HG02870 (cell line): ENCODE measurements around the gene CPNE5.

Experiments used
- ATAC-seq: cut with Tn5 transposase; IDR thresholded peaks from one replicate; pipeline ENCODE4 v1.9.1; 2021; ENCODE audit warnings: mild to moderate bottlenecking, moderate library complexity; ENCODE audit not compliant: unreplicated experiment

Gene CPNE5

DNA sequence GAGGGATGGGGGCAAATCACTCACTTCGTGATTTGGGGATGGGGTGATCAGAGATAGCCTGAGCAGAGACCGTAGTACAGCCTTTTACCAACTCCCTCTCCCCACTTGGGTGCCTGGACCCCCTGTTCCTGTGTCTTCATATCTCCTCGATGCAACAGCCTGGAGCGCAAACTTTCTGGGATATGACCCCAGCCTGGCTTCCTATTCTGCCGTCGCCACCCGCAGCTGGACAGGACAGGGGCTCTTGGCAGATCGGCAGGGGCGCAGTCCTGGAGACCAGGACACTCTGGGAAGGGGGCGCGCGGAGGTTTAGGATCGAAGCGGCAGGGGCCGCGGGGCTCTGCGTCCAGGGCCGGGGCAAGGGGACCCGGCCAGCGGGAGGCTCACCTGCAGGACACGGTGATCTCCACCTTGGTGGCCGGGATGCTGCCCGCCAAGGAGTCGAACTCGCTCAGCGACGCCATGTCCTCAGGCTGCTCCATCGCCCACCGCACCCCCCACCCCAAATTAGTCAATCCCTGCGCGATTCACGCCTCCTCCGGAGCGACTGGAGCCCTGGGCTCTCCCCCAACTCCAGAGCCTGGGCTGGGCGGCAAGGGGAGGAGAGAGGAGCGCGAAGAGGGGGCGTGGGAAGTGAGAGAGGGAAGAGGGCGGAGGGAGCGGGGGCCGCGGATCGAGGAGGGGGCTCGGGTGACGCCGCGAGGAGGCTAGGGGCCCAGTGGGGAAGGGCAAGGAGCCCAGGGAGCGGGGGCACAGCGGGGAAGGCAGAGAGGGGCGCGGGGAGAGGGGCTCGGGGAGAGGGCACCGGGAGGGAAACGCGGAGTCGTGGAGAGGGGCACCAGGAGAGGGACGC is at the start of gene CPNE5:
TSS of gene CPNE5 (minus strand) at position 549 of the 853 bp plus-strand sequence. CDS start at position 482, 67 bp downstream.
- no peak for ATAC-seq

DNA sequence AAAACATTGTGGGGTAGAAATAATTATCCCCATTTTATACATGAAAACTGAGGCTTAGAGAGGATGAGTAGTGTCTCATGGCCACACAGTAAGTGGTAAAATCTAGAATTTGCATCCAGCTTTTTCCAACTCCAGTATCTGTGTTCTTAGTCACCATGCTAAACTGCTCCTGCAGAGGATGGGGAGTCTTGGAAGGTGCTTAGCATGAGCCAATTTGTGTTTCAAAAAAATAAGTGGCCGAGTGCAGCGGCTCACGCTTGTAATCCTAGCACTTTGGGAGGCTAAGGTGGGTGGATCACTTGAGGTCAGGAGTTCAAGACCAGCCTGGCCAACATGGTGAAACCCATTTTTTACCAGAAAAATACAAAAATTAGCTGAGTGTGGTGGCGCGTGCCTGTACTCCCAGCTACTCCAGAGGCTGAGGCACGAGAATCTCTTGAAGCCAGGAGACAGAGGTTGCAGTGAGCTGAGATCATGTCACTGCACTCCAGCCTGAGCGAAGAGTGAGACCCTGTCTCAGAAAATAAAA is 48.9 kb upstream of the CPNE5 start:
- ATAC-seq = no peak

GRCh38 chr6:36886950-36887618 is 47.8 kb upstream of the CPNE5 start:
- no peak for ATAC-seq

GRCh38 chr6:36885461-36886401 is 46.5 kb upstream of the CPNE5 start, which contains the start of gene C6orf89:
TSS of gene C6orf89 (plus strand) at chr6:36885952. CDS start at chr6:36899445, 13,493 bp downstream.
- ATAC-seq = peak; percentile 94

DNA sequence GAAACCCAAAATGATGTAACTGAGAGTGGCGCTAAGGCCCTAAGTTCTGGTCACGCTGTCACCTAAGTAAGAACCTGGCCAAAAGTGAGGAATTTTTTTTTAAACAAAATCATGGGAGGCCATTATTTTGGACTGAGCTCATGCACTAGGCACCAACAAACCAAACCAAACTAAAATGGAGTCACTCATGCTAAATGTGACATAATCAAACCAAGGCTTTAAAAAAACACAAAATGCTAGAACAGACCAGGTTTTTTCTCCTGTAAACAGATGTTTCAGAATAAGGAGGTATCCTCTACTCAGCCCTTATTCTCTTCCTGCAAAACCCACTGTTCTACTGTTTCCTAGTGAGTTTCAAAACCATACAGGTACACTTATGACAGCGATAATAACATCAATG is 45.4 kb upstream of the CPNE5 start:
- ATAC-seq = no peak

DNA sequence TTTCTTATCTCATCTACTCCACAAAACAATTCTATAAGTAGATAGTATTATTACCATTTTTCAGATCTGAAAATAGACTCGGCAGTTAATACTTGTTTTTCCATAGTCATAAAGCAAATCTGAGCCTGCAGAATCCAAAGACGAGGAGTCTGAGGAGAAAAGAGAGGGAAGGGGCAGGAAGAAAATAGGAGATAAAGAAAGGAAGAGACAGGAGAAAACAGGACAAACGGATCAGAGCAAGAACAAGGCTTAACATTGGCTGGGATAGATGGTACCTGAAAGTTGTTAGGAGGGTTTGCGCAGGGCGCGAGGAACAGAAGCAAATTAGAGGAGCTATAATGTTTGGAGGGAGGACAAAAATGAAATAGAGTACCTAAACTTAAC is 36.0 kb upstream of the CPNE5 start:
- no peak for ATAC-seq

- peak; percentile 82 for ATAC-seq
Observed at GRCh38 chr6:36874443-36875249, 35.4 kb upstream of the CPNE5 start, which contains the start of gene PPIL1. TSS of gene PPIL1 (minus strand) at chr6:36874803. CDS start at chr6:36874772, 31 bp downstream.

DNA sequence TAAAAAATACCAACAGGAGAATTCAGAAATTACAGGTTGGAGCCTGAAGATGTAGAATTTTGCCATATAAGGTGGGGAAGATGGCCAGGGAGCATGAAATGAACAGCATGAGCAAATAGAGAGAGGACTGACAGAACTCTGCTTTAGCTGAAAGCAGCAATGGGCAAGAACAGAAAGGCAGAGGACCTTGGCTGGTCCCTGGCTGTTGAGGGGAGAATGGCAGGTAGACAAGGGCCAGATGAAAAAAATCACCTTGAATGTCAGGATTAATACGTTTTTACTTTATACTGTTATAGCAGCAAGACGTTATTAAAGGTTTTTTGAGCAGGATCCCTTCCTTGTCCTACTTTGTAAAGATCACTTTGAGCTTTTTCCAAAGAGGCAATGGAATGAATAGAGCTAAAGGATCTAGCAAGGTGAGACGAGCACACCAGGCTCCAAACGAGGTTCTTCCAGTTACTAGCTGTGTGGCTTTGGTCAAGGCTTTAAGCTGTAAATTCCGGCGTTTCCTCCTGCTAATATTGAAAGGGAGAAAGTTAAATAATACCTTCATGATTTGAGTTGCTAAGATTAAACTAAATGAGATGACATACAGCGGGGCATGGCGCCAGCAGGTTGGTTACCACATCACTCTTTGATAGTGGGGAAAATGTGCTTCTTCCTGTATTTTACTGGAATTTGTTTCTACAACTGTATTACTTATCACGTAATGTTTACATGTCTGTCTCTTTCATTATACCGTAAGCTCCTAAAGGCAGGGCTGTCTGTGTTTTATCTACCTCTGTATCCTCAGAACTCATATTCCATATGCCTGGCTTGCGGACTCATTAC is 34.6 kb upstream of the CPNE5 start:
- no peak for ATAC-seq

- ATAC-seq = no peak
Observed at GRCh38 chr6:36873115-36873514, 33.9 kb upstream of the CPNE5 start.

DNA sequence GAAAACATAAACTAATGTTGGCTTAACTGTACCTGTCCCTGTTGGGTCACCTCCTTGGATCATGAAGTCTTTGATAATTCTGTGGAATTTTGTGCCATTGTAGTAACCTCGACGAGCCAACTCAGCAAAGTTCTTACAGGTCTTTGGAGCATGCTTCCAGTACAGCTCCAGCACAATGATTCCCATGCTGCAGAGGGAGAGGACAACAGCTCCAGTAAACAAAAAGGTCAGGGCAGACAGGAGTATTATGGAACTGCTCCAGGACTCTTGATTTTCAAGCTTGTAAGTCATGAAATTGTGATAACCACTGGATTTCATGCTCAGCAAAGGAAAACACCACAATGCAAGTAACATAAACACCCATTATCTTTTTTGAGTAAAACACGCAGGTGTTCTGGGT is 32.4 kb upstream of the CPNE5 start:
- ATAC-seq = no peak

DNA sequence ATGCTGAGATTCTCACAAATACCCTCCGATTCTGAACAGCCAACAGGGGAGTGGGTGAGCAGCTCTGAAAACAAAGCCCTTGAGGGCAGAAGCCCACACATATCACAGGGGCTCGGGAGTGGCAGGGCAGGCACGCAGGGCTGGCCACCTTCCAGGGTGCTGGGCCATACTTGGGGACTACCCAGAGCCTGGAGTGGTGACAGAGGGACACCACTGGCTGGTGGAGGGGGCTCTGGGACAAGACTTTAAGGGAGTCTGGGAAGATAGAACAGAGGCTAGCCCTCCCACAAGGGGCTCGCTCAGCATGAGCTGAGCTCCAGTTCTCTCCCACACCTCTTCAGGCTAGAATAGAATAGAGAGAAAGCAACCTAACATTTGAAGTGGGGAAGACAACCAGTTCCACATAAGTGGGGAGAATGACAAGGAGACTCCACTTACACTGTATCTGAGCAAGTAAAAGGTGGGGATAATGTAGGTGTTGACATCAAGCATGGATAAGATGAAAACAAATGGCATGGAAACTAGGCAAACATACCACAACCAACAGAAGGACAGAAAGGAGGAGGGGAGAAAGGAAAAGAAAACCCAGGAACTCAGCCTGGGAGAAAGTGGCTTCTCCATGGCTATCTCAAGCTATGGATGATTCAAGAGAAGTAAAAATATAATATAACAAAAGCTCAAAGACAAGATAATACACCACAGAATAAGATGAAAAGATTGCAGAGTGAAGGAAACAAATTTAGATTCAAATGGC is 28.4 kb upstream of the CPNE5 start:
- ATAC-seq = no peak

GRCh38 chr6:36865835-36866234 is 26.6 kb upstream of the CPNE5 start:
- ATAC-seq = no peak

DNA sequence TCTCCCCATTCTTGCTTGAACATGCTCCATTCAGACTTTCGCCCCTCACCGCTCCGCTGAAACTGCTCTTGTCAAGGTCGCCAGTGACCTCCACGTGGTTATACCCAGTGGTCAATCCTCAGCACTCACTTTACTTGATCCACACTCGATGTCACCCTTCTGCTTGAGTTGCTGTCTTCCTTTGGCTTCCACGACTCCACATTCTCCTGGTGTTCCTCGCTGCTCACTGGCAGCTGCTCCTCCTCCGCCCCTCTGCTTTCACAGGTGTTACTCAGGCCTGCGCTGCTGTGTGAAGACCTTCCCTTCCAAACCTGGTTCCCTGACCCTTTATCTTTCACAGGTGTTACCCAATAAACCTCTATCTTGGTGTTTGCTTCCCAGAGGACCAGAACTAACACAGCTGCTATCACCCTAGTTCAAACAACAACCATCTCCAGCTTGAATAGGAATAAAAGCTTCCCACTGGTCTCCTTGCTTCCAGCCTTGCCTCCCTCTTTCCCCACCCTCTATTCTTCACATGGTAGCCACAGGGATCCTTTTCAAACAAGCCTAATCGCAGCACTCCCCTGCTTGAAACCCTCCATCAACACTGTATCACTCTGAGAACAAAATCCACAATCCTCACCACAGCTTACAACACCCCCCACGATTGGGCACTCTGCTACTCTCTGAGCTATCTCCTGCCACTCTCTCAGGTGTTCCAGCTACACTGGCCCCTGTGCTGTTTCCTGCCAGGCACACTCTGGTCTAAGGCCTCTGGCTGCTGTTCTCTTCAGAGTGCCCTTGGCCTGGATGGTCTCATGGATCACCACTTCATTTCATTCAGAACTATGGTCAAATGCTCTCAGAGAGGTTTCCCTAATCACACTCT is 24.7 kb upstream of the CPNE5 start:
- no peak for ATAC-seq

- ATAC-seq = no peak
Observed at GRCh38 chr6:36862848-36863382, 23.7 kb upstream of the CPNE5 start.

DNA sequence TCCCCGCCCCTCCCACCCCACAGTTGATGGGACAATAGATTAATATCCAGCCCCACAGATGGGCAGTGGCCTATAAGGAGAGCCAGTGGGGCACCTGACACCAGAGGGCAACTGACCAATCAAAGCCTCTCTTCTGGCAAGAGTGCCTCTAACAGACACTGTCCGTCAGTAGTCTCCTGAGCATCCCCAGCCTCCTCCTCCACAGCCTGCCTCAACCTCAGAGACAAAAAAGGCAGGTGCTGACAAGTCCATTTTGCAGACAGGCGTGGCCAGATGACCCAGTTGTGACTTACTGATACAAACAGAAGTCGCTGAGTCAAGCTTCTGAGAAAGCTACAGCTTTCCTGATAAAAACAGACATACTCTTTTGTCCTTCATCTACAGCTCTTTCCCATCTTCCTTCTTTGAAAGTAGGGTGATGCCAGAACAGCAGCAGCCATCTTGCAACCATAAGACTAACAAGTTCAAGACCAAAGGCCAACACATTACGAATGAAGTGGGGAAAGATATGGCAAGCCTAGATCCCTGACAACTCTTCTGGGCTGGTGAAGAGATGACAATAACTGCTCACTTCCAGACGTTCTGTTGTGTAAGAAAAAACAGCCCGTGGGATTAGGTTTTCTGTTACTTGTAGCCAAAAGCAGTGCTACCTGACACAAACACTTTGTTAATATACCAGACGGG is 23.1 kb upstream of the CPNE5 start:
- no peak for ATAC-seq

DNA sequence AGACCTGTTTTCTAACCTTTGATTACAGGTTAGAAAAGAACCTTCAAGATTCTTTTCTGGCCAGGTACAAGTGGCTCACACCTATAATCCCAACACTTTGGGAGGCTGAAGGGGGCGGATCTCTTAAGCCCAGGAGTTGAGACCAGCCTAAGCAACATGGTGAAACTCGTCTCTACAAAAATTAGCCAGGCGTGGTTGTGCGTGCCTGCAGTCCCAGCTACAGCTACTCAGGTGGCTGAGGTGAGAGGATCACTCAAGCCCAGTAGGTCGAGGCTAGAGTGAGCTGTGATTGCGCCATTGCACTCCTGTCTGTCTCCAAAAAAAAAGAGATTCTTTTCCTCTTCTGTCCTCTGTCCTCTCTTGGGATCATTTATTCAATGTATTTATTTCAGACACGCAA is 20.9 kb upstream of the CPNE5 start:
- ATAC-seq = no peak
